HG02623 (cell line): Measurements from ENCODE around the gene GPA33.
A peak's percentile ranks its signal among the peaks of the same experiment; 100 is the strongest.

Source experiments
- ATAC-seq: cut with Tn5 transposase; IDR thresholded peaks from one replicate; pipeline ENCODE4 v1.9.1; 2021; ENCODE audit warnings: moderate library complexity; ENCODE audit not compliant: unreplicated experiment

Gene GPA33, protein sequence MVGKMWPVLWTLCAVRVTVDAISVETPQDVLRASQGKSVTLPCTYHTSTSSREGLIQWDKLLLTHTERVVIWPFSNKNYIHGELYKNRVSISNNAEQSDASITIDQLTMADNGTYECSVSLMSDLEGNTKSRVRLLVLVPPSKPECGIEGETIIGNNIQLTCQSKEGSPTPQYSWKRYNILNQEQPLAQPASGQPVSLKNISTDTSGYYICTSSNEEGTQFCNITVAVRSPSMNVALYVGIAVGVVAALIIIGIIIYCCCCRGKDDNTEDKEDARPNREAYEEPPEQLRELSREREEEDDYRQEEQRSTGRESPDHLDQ

DNA sequence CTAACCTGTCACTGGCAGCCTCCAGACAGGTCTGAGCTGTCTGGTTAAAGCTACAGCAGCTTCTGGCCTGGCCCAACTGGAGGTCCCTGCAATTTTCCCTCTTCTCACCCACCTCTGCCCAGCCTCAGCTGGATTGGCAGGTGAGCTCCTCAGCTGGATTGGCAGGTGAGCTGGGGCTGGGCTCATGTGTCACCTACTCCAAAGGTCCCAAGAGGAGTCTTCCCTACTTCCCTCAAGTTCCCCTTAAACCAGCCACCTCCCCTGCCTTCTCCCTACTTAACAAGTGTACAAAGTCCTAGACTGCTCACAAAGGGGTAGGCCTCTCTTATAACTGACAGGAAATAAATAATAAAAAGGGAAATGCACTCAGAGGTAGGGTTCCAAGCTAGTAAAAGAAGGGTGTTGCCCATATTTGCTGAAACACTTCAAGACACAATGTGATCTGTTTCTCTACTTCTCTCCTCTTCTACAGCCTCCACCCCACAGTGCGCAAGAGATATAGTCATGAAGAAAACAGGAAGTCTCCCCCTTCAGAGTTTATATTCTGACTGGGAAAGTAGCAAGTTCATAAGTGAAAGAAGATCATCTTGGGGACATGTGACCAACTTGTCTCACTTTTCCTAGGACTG lies at the start of gene GPA33:
GPA33 (minus strand) TSS at position 64 of the 629 bp plus-strand sequence. CDS start 90 bp downstream, outside the sequence.
- peak; percentile 53 for ATAC-seq

DNA sequence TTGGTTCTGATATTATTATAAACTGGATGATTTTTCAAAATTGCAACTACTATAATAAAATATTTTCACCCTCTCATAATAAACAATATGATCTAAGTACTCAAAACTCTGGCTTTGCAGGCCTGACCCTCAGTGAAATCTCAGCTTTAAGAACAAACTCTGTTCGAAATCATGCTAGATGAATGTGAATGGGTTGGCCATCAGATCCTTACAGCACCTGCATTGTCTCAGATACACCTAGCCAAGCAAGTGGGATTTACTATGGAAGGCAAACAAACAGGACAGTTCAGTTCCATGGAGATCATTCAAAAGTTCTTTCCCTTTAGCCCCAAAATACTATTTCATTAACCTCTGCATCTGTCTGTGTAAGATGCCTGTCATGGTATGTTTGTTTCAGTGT lies 48.5 kb upstream of the GPA33 start:
- no peak for ATAC-seq

GRCh38 chr1:167137793-167138510 lies 47.8 kb upstream of the GPA33 start:
- no peak for ATAC-seq

- no peak for ATAC-seq
These were observed 47.2 kb upstream of the GPA33 start for GRCh38 chr1:167137332-167137781.

- no peak for ATAC-seq
These were observed 46.6 kb upstream of the GPA33 start for GRCh38 chr1:167136806-167137205.

- ATAC-seq = no peak
These were observed 46.0 kb upstream of the GPA33 start for GRCh38 chr1:167136191-167136614.

- ATAC-seq = no peak
These were observed 45.2 kb upstream of the GPA33 start for GRCh38 chr1:167135281-167135840.

- no peak for ATAC-seq
These were observed 42.3 kb upstream of the GPA33 start for GRCh38 chr1:167132301-167133010.

- ATAC-seq = no peak
These were observed 40.8 kb upstream of the GPA33 start for GRCh38 chr1:167130829-167131510.

GRCh38 chr1:167128261-167129227 lies 38.4 kb upstream of the GPA33 start:
- no peak for ATAC-seq

- no peak for ATAC-seq
These were observed 37.5 kb upstream of the GPA33 start for GRCh38 chr1:167127661-167128060.

DNA sequence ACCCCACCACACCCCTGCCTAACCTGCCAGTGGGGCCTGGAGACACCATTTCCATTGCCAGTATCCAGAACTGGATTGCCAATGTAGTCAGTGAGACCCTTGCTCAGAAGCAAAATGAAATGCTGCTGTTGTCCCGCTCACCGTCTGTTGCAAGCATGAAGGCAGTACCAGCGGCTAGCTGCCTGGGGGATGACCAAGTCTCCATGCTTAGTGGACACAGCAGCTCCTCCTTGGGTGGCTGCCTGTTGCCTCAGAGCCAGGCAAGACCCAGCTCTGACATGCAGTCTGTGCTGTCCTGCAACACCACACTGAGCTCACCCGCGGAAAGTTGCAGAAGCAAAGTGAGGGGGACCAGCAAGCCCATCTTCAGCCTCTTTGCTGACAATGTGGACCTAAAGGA lies 37.1 kb upstream of the GPA33 start:
- ATAC-seq = no peak

GRCh38 chr1:167126811-167127210 lies 36.6 kb upstream of the GPA33 start:
- no peak for ATAC-seq

DNA sequence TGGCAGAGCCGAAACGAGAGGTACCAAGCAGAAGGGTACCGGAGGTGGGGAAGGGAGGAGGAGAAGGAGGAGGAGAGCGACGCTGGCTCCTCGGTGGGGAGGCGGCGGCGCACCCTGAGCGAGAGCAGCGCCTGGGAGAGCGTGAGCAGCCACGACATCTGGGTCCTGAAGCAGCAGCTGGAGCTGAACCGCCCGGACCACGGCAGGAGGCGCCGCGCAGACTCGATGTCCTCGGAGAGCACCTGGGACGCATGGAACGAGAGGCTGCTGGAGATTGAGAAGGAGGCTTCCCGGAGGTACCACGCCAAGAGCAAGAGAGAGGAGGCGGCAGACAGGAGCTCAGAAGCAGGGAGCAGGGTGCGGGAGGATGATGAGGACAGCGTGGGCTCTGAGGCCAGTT lies 36.1 kb upstream of the GPA33 start:
- ATAC-seq = no peak

GRCh38 chr1:167122568-167122967 lies 32.4 kb upstream of the GPA33 start:
- ATAC-seq = no peak

DNA sequence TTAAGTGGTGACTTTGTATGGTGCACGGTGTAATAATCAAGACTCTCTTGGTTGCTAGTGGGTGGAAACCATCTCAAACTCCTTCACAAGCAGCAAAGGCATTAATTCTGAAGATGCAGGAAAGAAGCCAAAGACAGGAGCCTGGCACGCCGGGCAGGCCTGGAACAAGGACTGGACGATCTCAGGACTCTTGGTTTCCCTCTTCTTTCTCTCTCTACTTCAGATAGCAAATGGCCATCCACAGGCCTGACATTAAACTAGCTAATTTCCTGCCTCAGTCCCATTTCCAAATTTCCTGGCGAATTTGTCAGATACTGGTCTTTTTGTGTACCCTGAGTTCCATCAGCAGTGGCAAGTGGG lies 31.9 kb upstream of the GPA33 start:
- ATAC-seq = no peak

DNA sequence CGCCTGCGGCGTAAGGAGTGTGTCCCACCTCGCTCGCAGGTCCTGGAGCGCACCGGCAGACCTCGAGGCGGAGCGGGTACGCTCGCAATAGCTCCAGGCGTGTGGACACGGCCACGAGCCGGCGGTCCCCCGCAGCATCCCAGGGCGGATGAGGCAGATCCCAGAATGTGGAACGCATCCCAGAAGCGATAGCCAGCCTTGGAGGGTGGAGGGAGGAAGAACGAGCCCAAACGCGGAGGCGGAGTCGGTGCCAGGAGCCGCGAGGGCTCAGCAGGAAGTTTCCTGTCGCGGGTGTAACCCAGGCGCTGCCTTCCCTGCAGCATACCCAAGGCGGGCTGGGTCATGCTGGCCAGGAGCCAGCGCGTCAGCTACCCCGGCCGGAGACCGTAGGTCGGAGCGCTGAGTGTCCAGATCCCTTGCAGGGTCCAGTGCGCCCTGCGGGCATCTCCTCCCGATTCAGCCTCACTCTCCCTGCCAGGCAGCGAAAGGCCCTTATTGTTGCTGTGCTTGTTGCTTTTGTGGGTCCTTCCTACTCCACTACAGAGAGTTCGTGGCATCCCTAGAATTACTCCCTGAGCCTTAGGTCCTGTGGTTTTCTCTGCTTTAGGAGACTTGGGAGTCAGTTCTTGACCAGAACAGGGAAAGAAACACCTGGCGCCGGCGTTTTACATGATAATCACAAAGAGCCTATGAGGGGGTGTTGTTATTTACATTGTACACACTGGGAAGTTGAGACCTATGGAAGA lies 31.4 kb upstream of the GPA33 start:
- ATAC-seq = no peak

- ATAC-seq = no peak
These were observed 30.7 kb upstream of the GPA33 start for GRCh38 chr1:167120899-167121298.

- ATAC-seq = no peak
These were observed 29.5 kb upstream of the GPA33 start for GRCh38 chr1:167119696-167120095.
